IPS DF 4.7 (cell line): ENCODE data around the gene KLHL8.
"Not testable (repeated sequence)": the region's sequence is repeated elsewhere in the genome, so short reads cannot be mapped to it uniquely, and the experiment has no call there.

Experiments
- DNase-seq: peaks from one replicate; pipeline ENCODE4 v3.0.0-alpha.2; 2013; ENCODE audit warnings: low spot score; ENCODE audit errors: extremely low read depth

The KLHL8 gene

DNA sequence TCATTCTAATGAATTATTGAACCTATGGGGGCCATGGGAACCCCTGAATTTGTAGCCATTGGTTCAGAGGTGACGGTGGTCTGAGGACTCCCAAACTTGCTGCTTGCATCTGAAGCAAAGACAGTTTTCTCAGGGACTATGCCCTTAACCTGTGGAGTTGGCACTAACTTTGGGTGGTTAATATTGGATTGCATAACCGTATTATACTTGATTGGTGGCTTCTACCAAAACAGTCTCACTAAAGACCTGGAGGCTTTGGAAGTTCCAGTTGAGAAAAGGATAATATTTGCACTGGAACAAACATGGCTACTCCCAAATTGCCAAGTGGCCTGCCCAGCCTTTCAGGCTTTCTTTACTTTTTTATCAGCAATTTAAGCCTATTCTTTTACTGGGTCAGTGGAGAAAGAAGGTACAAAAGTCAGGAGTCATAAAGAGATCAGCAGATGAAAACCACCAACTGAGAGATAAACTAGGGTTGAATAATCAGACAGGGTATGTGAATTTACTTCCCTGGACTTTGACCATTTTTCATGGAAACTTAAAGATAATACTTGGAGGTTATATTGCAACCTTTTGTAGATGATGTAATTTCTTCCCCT lies 7.9 kb upstream of the KLHL8 start:
- DNase-seq: no peak

- DNase-seq: no peak
These were observed 7.3 kb upstream of the KLHL8 start for GRCh38 chr4:87227751-87228151.

DNA sequence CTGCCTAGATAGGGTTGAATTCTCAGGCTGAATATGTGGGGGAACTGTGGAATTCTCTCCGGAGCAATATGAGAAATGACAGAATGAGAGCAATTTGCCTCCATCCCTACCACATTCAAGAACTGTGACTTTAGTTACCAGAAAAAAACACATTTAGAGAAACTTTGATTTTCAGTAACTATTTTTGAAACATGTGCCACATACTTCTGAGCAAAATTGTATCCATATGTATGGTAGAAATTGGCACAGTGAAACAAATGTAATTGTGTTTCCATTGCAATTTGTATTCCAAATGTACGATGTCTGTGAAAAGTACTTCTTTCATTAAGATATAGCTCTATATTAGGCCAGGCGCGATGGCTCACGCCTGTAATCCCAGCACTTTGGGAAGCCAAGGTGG lies 5.5 kb upstream of the KLHL8 start:
- DNase-seq: no peak

DNA sequence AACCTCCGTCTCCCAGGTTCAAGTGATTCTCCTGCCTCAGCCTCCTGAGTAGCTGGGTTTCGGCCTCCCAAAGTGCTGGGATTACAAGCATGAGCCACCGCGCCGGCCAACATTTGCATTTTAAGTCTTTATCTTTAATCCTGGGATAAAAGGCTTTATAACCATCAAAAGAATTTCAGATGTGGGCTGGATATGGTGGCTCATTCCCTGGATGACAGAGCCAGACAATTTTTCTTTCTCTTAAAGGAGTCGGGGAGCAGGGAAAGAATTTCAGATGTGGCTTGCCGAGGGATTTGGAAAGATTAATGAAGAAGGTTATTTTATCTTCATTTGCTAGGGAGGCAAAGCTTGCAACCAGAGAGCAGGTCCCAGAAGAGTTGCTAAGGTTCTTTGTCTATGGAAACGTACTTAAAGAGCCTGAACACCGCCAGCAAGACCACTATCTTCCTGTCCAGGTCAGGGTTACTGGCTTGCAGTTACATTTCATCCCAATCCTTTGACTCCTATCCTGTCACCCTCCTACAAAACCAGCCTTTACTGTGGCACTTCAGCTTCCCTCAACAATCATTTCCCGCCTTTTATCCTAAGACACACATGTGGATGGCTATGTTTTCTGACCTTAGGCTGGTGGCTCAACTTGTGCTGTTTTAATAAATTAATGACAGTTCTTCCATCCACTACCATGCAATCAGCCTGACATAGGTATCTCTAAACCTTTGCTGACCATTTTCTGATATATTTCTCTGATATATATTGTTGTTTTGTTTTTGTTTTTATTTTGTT lies 3.9 kb upstream of the KLHL8 start:
- DNase-seq: no peak

GRCh38 chr4:87219632-87220093 lies 755 bp downstream of the KLHL8 start:
- no peak for DNase-seq

GRCh38 chr4:87217235-87217763 lies 3.1 kb downstream of the KLHL8 start:
- not testable (repeated sequence) for DNase-seq

DNA sequence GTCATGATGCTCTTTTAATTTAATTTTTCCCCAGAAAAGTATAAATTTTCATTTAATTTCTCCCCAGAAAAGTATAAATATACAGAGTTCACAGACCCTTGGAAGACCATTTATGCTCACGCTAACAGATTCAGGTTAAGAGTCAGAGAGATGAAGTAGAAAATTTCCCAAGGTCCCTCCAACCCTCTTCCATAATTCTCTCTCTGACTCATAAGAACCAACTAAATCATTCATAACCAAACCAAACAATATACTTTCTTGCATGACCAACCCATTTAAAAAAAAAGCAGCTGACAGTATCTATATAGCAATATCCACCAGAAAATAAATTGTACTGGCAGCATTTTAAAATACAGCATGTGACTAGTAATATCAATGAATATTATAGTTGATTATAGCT lies 3.9 kb downstream of the KLHL8 start:
- no peak for DNase-seq

DNA sequence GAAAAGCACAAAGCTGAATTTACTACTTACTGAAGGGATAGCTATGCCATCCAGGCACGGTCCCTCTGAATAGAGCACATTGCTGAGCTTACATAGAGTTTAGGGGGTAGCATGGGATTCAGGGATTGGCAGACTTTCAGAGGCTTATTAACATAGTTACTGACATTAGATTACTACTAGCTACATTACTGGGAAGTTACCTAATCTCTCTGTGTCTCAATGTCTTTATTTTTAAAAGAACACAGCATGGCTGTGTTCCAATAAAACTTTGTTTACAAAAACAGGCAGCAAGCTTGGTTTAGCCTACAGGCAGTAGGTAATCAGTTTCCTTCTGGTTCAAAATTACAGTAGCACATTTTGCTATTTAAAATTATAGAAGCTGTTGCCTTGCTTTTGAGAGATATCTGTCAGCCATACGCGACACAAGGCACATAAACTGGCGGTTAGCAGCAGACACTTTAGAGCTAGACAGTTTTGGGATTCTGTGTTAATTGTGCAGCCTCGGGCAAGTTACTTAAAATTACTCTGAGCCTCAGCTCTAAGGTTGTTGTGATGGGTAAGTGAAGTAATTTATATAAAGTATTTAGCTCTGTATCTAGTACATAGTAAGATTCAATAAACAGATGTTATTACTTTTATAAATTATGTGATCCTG lies 6.9 kb downstream of the KLHL8 start:
- DNase-seq: no peak

GRCh38 chr4:87211249-87211952 lies 9.0 kb downstream of the KLHL8 start:
- no peak for DNase-seq

- DNase-seq: no peak
These were observed 10.7 kb downstream of the KLHL8 start for GRCh38 chr4:87209696-87210095.

- no peak for DNase-seq
These were observed 11.2 kb downstream of the KLHL8 start for GRCh38 chr4:87209182-87209581.

DNA sequence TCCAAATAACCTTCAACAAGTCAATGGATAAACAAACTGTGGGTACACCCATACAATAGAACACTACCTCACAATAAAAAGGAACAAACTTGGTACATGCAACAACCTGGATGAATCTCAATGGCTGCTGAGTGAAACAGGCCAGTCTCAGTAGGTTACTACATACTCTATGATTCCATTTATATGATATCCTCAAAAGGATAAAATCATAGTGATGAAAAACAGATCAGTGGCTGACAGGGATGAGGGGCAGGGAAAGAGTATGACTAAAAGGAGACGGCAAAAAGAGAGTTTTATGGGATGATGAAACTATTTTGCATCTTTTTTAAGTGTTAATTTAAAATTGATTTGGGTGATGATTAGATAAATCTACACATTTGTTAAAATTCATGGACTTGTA lies 15.9 kb downstream of the KLHL8 start:
- no peak for DNase-seq

DNA sequence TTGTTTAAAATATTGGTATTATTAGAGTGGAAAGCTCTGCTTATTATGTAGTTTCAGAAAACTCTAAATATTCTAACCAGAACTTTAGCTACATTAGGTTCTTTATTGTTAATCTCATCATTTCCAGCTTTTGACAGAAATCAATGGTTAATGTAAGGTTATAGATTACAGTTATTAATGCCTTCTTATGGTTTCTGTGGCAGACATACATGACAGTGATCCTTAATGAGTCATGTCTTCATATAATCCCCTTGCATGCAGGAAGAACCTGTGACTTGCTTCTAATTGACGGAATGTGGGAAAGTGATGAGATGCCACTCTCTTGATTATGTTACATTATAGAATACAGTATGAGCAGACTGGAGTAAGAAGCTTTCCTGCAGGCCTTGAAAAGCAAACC lies 23.5 kb downstream of the KLHL8 start:
- no peak for DNase-seq

DNA sequence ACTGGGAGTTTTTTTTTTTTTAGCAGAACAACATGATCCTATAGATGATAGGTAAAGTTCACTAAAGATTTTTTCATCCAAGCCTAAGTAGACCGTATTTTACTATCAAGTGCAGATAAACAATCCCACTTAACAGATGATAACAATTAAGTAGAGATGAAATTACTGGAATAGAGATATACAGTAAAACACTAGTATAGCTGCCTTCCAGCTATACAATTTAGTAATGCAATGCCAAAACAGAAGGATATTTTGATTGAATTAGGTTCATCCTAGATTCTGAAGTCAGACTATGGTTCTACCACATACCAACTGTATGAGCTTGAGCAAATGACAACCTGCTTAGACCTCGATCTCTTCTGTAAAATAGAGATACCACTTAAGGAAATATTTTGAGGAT lies 24.3 kb downstream of the KLHL8 start:
- no peak for DNase-seq

DNA sequence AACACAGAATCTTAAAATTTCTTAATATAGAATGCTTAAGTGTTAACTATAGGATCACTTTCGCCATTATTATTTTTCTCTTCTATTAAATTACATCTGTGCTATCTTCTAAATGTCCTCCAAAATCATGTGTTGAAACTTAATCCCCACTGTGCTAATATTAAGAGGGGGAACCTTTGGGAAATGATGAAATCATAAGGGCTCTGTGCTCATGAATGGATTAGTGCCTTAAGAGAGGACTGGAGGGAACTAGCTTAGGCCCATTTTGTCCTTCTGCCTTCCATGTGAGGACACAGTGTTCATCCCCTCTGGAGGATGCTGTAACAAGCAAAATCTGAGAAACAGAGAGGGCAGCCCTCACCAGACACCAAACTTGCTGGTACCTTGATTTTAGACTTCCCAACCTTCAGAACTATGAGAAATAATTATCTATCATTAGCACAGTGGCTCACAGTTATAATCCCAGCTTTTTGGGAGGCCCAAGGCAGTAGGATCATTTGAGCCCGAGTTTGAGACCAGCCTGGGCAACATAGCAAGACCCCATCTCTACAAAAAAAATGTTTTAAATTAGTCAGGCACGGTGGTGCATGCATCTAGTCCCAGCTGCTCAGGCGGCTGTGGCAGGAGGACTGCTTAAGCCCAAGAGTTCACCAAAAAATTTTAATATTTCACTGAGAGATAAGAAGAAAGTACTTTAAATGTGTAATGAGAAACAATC lies 26.3 kb downstream of the KLHL8 start:
- no peak for DNase-seq

- DNase-seq: no peak
These were observed 28.1 kb downstream of the KLHL8 start for GRCh38 chr4:87192145-87192919.

DNA sequence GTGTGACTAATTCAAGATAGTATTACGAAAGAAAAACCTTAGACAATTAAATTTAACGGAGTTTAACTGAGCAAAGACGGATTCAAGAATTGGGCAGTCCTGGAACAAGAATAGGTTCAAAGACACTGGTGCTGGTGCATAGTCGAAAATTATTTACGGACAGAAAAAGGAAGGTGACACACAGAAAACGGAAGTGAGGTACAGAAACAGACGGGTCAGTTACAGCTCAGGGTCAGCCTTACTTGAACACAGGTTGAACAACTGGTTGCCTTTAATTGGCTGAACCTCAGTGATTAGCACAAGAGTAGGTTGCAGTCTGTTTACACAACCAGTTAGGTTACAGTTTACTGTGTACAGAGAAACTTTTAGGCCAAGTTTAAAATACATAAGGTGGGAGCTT lies 31.5 kb downstream of the KLHL8 start:
- no peak for DNase-seq

DNA sequence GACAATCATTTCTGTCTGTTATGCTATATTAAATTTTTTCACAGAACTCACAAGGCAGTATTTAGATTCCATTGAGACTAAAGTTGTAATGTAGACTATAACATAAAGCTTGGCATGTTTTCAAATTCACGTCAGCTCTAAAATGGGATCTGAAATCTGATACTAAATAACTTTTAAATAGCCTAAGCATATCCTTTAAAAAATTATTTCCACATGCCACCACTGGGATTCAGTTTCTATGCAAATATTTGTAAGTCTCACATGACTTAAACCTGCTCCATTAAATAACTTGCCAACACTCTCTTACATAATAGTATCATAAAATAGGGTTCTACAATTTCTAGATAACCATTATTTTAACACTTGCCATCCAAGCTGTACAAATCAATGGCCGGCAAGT lies 32.4 kb downstream of the KLHL8 start:
- no peak for DNase-seq

GRCh38 chr4:87185146-87185870 lies 35.1 kb downstream of the KLHL8 start:
- DNase-seq: no peak

DNA sequence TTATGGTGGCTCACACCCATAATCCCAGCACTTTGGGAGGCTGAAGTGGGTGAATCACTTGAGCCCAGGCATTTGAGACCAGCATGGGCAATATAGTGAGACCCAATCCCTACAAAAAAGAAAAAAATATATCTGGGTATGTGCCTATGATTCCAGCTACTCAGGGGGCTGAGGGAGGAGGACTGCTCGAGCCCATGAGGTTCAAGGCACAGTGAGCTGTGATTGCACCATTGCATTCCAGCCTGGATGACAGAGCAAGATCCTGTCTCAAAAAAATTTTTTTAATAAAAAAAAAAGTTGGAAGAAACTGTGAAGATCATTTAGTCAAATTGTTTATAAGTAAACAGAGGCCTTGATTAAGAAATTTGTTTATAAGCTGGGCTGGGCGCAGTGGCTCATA lies 39.7 kb downstream of the KLHL8 start:
- no peak for DNase-seq
